ENCODE measurements around the gene HADHA. TPM values are rescaled to one million over a fixed set of nuclear protein-coding genes. Genes with fewer than 3 reads are reported as not detected.
A peak's percentile ranks its signal among the peaks of the same experiment; 100 is the strongest.
"Not testable (repeated sequence)": the region's sequence is repeated elsewhere in the genome, so short reads cannot be mapped to it uniquely, and the experiment has no call there.

Gene HADHA
- total RNA-seq, 2 experiments from 2014 or later = 117 to 123 TPM

GRCh38 chr2:26166541-26166940 is 77.9 kb downstream of the HADHA start:
- H3K9me3 Mint-ChIP-seq; H3K27ac Mint-ChIP-seq; DNase-seq; H3K4me1 Mint-ChIP-seq (ENCODE audit: low read depth); H3K4me3 Mint-ChIP-seq; intact Hi-C loops (cut with micrococcal nuclease); H3K36me3 Mint-ChIP-seq (ENCODE audit: low read depth); H3K27me3 Mint-ChIP-seq (ENCODE audit: low read depth): not testable (repeated sequence)
- CTCF ChIA-PET = interaction anchor here (0.6 to 0.8 kb wide), 2 partner anchors 164 to 214 kb away, joined by 3 read pairs; no protein-coding TSS in a partner anchor

DNA sequence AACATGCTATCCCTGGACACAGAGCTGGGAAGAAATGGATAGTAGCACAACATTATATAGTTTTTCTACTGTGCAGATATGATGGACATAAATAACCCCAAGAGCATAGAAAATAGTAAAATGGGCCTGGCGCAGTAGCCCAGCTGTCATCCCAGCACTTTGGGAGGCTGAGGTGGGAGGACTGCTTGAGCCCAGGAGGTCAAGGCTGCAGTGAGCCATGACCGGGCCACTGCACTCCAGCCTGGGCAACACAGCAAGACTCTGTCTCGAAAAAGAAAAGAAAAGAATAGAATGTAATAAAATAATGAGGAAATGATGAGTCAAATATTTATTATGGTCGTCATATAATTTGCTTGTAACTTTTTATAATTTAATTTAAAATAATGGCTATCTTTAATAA is 79.0 kb downstream of the HADHA start:
- Mint-ChIP-seq H3K4me1 (ENCODE audit: low read depth) (no peaks in the 10 kb centered on the region), H3K27ac (no peak overlapping the region), H3K36me3 (ENCODE audit: low read depth) (no peaks in the 10 kb centered on the region), H3K4me3 (no peak overlapping the region), H3K27me3 (ENCODE audit: low read depth) (no peaks in the 10 kb centered on the region), H3K9me3 (no peaks in the 10 kb centered on the region)
- intact Hi-C loops (cut with micrococcal nuclease) = no loop called here
- no peak for DNase-seq
- CTCF ChIA-PET = interaction anchor here (0.7 kb wide), 1 partner anchor 201 kb away, joined by 3 read pairs; no protein-coding TSS in a partner anchor

DNA sequence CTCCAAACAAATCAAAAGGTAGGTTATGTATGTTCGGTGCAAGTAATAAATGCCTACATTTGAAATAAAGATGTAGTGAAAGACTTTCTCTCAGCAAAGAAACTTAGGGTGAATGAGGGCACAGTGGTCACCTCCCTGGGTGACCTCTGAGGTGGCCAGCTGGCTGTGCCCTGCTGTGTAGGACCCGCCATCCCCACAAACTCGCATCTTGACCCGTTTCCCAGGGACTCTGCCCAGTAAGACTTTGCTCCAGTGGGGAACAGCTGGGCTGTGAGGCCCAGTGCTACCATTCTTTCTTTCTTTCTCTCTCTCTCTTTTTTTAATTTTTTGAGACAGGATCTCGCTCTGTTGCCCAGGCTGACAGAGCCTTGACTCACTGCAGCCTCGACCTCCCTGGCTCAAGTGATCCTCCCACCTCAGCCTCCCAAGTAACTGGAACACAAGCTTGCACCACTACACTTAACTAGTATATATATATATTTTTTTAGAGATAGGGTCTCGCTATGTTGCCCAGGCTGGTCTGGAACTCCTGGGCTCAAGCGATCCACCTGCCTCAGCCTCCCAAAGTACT is 79.7 kb downstream of the HADHA start:
- no peaks in the 10 kb centered on the region for H3K36me3 Mint-ChIP-seq (ENCODE audit: low read depth)
- no peaks in the 10 kb centered on the region for H3K27me3 Mint-ChIP-seq (ENCODE audit: low read depth)
- H3K4me3 Mint-ChIP-seq = no peak overlapping the region
- CTCF ChIA-PET = interaction anchor here (0.7 kb wide), 1 partner anchor 201 kb away, joined by 3 read pairs; no protein-coding TSS in a partner anchor
- DNase-seq = no peak
- intact Hi-C loops (cut with micrococcal nuclease) = no loop called here
- H3K9me3 Mint-ChIP-seq = no peaks in the 10 kb centered on the region
- peak overlapping the region; percentile 59 for H3K27ac Mint-ChIP-seq
- H3K4me1 Mint-ChIP-seq (ENCODE audit: low read depth) = no peaks in the 10 kb centered on the region

DNA sequence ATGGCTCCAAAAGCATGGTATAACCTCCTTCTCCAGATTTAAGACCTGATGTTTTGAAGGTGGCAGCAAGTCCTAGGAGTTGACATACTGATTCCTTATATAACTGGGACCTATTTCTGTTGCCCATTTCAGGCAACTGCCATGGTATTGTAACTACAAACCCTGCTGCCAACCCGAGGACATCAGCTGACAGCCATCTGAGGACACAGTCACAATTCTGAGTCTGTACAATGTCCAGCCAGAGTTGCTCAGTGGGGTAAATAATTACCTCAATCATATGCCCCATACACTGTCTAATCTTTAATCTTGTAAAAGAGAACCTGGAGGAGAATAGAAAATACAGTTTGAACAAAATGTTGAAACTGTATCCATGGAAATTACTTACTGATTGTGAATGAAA is 80.2 kb downstream of the HADHA start:
- no peaks in the 10 kb centered on the region for H3K9me3 Mint-ChIP-seq
- H3K4me1 Mint-ChIP-seq (ENCODE audit: low read depth) = no peaks in the 10 kb centered on the region
- intact Hi-C loops (cut with micrococcal nuclease) = no loop called here
- H3K36me3 Mint-ChIP-seq (ENCODE audit: low read depth) = no peaks in the 10 kb centered on the region
- H3K27ac Mint-ChIP-seq = no peak overlapping the region
- CTCF ChIA-PET = no interaction called here
- no peak overlapping the region for H3K4me3 Mint-ChIP-seq
- no peak for DNase-seq
- no peaks in the 10 kb centered on the region for H3K27me3 Mint-ChIP-seq (ENCODE audit: low read depth)

GRCh38 chr2:26162963-26163362 is 81.5 kb downstream of the HADHA start:
- DNase-seq = no peak
- Mint-ChIP-seq H3K27ac (no peak overlapping the region), H3K36me3 (ENCODE audit: low read depth) (no peaks in the 10 kb centered on the region), H3K4me1 (ENCODE audit: low read depth) (no peaks in the 10 kb centered on the region), H3K4me3 (no peak overlapping the region), H3K9me3 (no peaks in the 10 kb centered on the region), H3K27me3 (ENCODE audit: low read depth) (no peaks in the 10 kb centered on the region)
- intact Hi-C loops (cut with micrococcal nuclease) = no loop called here
- CTCF ChIA-PET = no interaction called here

DNA sequence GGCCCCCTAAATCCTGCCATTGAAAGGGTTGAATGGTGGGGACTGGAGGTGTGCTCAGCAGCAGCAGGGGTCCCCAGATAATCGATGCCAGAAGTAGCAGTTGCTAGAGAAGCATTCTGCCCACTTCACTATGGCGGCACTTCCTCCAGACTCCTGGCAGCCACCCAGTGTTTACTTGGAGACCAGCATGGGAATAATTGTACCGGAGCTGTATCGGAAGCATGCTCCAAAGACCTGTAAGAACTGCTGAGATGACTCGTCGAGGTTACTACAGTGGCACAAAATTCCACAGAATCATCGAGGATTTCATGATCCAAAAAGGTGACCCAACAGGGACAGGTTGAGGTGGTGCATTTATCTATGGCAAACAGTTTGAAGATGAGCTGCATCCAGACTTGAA is 82.5 kb downstream of the HADHA start:
- H3K9me3 Mint-ChIP-seq = no peaks in the 10 kb centered on the region
- no peak overlapping the region for H3K4me3 Mint-ChIP-seq
- H3K4me1 Mint-ChIP-seq (ENCODE audit: low read depth) = no peaks in the 10 kb centered on the region
- no peaks in the 10 kb centered on the region for H3K27me3 Mint-ChIP-seq (ENCODE audit: low read depth)
- DNase-seq = no peak
- CTCF ChIA-PET = interaction anchor here (1.0 kb wide), 1 partner anchor 211 kb away, joined by 4 read pairs; no protein-coding TSS in a partner anchor
- H3K36me3 Mint-ChIP-seq (ENCODE audit: low read depth) = no peaks in the 10 kb centered on the region
- H3K27ac Mint-ChIP-seq = no peak overlapping the region
- intact Hi-C loops (cut with micrococcal nuclease) = no loop called here

DNA sequence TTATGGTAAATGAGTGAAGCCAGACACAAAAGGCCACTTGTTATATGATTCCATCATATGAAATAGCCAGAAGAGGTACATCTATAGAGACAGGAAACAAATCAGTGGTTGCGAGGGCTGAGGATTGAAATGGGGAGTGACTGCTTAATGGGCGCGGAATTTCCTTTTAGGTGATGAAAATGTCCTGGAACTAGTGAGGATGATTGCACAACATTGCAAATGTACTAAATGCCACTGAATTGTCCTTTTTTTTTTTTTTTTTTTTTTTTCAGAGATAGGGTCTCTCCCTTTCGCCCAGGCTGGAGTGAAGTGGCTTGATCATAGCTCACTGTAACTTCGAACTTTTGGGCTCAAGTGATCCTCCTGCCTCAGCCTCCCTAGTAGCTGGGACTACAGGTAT is 86.9 kb downstream of the HADHA start:
- CTCF ChIA-PET = interaction anchor here (0.6 kb wide), 1 partner anchor 24 kb away, joined by 3 read pairs; no protein-coding TSS in a partner anchor
- Mint-ChIP-seq H3K4me1 (ENCODE audit: low read depth) (no peaks in the 10 kb centered on the region), H3K9me3 (no peaks in the 10 kb centered on the region), H3K27me3 (ENCODE audit: low read depth) (no peaks in the 10 kb centered on the region), H3K4me3 (no peak overlapping the region), H3K36me3 (ENCODE audit: low read depth) (no peaks in the 10 kb centered on the region), H3K27ac (no peak overlapping the region)
- intact Hi-C loops (cut with micrococcal nuclease) = no loop called here
- DNase-seq = no peak

DNA sequence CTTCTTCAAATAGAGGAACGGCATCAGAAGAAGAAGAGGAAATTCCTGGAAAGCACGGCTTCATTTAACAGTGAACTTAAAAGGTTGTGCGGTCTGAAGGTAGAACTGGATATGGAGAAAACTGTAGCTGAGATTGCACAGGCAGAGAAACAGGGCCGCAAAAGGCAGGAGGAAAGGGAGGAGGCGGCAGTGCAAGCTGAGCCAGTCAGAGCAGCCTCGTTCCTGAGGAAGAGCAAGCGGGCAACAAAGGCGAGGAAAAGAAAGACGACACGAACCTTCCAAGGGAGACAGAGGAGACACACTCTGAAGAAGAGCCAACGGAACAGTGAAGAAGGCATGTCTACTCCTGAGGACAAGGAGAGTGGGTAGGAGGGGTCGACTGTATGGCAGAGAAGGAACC is 94.2 kb downstream of the HADHA start:
- no peaks in the 10 kb centered on the region for H3K36me3 Mint-ChIP-seq (ENCODE audit: low read depth)
- intact Hi-C loops (cut with micrococcal nuclease) = no loop called here
- no peak overlapping the region for H3K27ac Mint-ChIP-seq
- peaks cover 11% of the 10 kb centered on the region for H3K27me3 Mint-ChIP-seq (ENCODE audit: low read depth)
- no peaks in the 10 kb centered on the region for H3K9me3 Mint-ChIP-seq
- no peaks in the 10 kb centered on the region for H3K4me1 Mint-ChIP-seq (ENCODE audit: low read depth)
- no peak for DNase-seq
- CTCF ChIA-PET = interaction anchor here (2.1 kb wide), 1 partner anchor 159 kb away, joined by 5 read pairs; no protein-coding TSS in a partner anchor
- H3K4me3 Mint-ChIP-seq = no peak overlapping the region

DNA sequence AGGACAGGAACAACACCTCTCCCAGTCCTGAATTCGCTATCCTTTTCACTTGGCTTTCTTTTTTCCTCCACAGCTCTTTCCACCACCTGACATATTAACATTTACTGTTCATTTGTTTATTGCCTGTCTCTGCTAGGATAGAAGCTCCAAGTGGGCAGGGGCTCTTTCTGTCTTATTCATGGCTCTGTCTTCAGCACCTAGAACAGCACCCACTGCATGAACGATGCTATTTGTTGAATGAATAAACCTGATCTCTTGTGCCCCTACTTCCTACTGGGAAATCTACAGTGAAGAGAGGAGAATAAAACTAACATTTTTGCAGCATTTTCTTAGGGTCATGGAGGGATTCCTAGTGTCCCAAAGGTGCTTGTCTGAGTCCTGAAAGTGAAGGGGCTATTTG is 95.9 kb downstream of the HADHA start:
- H3K36me3 Mint-ChIP-seq (ENCODE audit: low read depth) = no peaks in the 10 kb centered on the region
- intact Hi-C loops (cut with micrococcal nuclease) = no loop called here
- CTCF ChIA-PET = interaction anchor here (0.6 to 1.4 kb wide), 5 partner anchors 11 to 481 kb away, joined by 3 to 4 read pairs (median 3); no protein-coding TSS in a partner anchor
- peaks cover 11% of the 10 kb centered on the region for H3K27me3 Mint-ChIP-seq (ENCODE audit: low read depth)
- no peaks in the 10 kb centered on the region for H3K4me1 Mint-ChIP-seq (ENCODE audit: low read depth)
- H3K27ac Mint-ChIP-seq = no peak overlapping the region
- H3K4me3 Mint-ChIP-seq = no peak overlapping the region
- no peaks in the 10 kb centered on the region for H3K9me3 Mint-ChIP-seq
- no peak for DNase-seq

- CTCF ChIA-PET = interaction anchor here (0.6 to 4.7 kb wide), 22 partner anchors 8 to 537 kb away, joined by 3 to 35 read pairs (median 4); no protein-coding TSS in a partner anchor
- no peak overlapping the region for H3K4me3 Mint-ChIP-seq
- H3K9me3 Mint-ChIP-seq = no peaks in the 10 kb centered on the region
- H3K4me1 Mint-ChIP-seq (ENCODE audit: low read depth) = no peaks in the 10 kb centered on the region
- no peaks in the 10 kb centered on the region for H3K36me3 Mint-ChIP-seq (ENCODE audit: low read depth)
- intact Hi-C loops (cut with micrococcal nuclease) = loop anchor here (1.0 kb wide), 5 partner anchors 57 to 538 kb away; no protein-coding TSS in a partner anchor
- peaks cover 2% of the 10 kb centered on the region for H3K27me3 Mint-ChIP-seq (ENCODE audit: low read depth)
- no peak overlapping the region for H3K27ac Mint-ChIP-seq
- peak; percentile 82 for DNase-seq
Measured at GRCh38 chr2:26144953-26145680, 99.3 kb downstream of the HADHA start.

- H3K27ac Mint-ChIP-seq = no peak overlapping the region
- intact Hi-C loops (cut with micrococcal nuclease) = no loop called here
- no peak overlapping the region for H3K4me3 Mint-ChIP-seq
- no peaks in the 10 kb centered on the region for H3K9me3 Mint-ChIP-seq
- H3K36me3 Mint-ChIP-seq (ENCODE audit: low read depth) = no peaks in the 10 kb centered on the region
- no peaks in the 10 kb centered on the region for H3K4me1 Mint-ChIP-seq (ENCODE audit: low read depth)
- CTCF ChIA-PET = interaction anchor here (0.7 to 4.7 kb wide), 11 partner anchors 10 to 536 kb away, joined by 3 to 35 read pairs (median 4); no protein-coding TSS in a partner anchor
- no peak for DNase-seq
- no peaks in the 10 kb centered on the region for H3K27me3 Mint-ChIP-seq (ENCODE audit: low read depth)
Measured at GRCh38 chr2:26144031-26144430, 100.4 kb downstream of the HADHA start.

DNA sequence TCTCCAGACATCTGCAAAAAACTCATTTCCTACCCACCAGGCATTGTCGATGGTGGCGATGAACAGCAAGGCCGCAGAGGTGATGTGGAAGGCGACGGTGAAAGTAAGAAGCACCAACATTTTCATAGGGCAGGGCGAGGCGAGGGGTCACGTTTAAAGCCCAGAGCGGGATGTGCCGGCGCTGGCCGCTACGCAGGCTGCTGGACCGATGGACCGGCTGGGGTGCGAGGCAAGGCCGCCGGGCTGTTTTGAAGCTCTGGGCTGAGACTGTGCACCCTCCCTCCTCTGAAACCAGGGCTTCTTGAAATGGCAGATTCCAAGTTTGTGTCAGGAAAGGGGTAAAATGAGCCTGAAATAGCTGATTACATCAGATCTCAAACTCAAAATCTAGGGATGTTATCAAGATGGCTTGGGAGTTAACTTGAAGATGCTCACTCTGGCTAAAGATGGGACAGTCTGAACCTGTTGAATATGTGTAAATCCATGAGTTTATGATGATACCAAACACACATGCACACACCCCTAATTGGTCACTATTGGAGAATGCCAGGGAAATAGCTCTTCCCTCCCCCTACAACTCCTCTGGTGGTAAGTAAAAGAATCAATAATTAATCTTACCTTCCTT is 103.2 kb downstream of the HADHA start:
- DNase-seq = no peak
- CTCF ChIA-PET = interaction anchor here (0.6 to 1.6 kb wide), 2 partner anchors 104 to 150 kb away, joined by 4 to 5 read pairs; no protein-coding TSS in a partner anchor
- H3K9me3 Mint-ChIP-seq = no peaks in the 10 kb centered on the region
- H3K4me3 Mint-ChIP-seq = no peak overlapping the region
- no peak overlapping the region for H3K27ac Mint-ChIP-seq
- H3K27me3 Mint-ChIP-seq (ENCODE audit: low read depth) = no peaks in the 10 kb centered on the region
- no peaks in the 10 kb centered on the region for H3K4me1 Mint-ChIP-seq (ENCODE audit: low read depth)
- H3K36me3 Mint-ChIP-seq (ENCODE audit: low read depth) = peaks cover 1% of the 10 kb centered on the region
- intact Hi-C loops (cut with micrococcal nuclease) = no loop called here

Data from activated naive CD4-positive, alpha-beta T cell treated with anti-CD3 and anti-CD28 coated beads for 36 hours (primary cell).